Measurements from ENCODE around the gene EEA1. TPM values are rescaled to one million over a fixed set of nuclear protein-coding genes. Genes with fewer than 3 reads are reported as not detected.
A peak's percentile ranks its signal among the peaks of the same experiment; 100 is the strongest.

Gene EEA1
- total RNA-seq, 1 donor from 2014 or later: 45.3 TPM

DNA sequence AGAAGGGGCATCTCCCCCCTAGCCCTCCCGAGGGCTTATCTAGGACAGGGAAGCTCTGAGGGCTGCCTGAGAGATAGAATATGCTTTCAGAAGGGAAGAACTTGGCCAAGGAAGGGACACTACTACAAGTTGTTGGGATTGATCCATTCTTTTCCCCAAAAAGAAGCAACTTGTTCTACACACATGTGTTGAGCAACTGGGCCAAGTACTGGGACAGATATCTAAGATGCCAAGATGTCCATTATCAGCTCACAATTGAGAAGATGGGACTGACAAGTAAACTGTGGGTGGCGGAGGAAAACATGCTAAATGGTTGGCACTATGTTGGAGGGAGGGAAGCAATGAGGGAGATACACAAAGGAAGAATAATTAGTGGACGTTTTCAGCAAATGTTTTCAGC lies 195.4 kb downstream of the EEA1 start:
- DNase-seq (ENCODE audit: low spot score): no peak

DNA sequence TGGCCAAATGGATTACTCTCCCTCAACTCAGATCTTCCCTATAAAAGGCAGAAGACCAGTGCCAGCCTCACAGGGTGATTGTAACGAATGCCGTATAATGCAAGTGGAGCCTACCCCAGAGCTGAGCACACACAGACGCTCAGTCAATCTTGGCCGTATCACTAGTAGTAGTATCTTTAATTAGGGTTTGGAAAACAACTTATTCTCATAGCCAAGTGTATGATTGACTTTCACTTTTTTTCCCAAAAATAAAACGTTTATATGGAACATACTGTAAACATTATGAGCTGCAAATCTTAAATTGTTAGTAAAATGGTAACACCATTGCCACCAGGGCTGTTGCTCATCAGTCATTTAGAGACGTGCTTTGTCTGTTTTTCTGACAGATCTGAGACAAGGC lies 195.9 kb downstream of the EEA1 start:
- DNase-seq (ENCODE audit: low spot score) (no peak), ATAC-seq (no peak)
- intact Hi-C loops (cut with DNase I): no loop called here

More for the DNA sequence above, 195.4 kb downstream of the EEA1 start:
- ATAC-seq: no peak
- intact Hi-C loops (cut with DNase I): no loop called here

DNA sequence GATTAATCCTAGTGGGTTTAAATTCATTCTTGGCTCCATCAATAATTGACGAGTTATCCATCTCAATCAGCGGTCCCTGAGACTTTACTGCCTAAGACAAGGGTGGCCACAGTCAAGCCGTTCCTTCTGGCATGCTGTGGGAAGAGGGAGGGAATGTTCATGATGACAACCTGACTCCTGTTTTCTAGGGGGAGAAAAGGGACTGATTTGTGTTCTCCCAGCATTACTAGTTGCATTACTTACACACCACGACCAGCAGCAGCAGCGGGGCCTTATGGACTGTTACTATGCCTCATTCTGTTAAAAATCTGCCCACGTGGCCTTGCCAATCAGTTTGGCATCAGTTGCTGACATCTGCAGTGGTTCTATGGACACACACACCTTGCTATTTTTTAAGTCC lies 196.4 kb downstream of the EEA1 start:
- intact Hi-C loops (cut with DNase I): no loop called here
- DNase-seq (ENCODE audit: low spot score): no peak
- ATAC-seq: no peak

DNA sequence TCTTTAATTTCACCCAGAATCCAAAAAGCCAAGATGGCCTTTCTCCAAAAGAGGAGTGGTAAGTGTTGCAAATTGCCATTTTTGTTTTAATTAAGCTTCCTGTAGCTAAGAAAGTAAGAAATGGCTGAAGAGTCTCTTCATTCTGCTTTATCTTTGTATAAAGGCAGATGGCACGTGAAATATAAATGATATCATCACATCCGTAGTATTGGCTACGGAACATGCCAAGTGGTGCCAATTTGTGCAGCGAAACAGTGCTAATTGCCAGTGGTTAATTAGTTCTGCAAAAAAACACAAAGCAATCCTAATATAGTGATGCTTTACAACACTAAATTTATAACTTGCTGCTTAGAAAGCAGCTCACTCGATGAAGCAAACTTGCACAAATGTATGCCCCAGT lies 196.9 kb downstream of the EEA1 start:
- no peak for ATAC-seq
- DNase-seq (ENCODE audit: low spot score): no peak
- intact Hi-C loops (cut with DNase I): no loop called here

DNA sequence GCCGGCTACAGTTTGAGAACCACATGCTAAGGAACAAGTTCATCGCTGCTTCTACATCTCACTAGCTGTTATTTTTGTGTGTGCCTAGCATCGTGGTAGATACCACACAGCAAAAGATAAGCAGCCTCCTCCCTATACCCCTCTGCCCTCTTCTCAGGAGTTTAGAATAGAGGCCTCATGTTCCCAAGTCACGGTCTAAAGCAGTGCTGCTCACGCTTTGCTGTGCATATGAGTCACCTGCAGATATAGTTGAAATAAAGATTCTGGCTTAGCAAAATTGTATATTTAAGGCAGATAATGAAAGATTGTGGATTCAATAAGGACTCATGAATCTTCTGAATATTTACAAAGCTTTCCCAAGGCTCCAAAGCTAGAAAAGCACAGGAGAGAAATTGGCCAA lies 198.3 kb downstream of the EEA1 start:
- no peak for ATAC-seq
- intact Hi-C loops (cut with DNase I): no loop called here

DNA sequence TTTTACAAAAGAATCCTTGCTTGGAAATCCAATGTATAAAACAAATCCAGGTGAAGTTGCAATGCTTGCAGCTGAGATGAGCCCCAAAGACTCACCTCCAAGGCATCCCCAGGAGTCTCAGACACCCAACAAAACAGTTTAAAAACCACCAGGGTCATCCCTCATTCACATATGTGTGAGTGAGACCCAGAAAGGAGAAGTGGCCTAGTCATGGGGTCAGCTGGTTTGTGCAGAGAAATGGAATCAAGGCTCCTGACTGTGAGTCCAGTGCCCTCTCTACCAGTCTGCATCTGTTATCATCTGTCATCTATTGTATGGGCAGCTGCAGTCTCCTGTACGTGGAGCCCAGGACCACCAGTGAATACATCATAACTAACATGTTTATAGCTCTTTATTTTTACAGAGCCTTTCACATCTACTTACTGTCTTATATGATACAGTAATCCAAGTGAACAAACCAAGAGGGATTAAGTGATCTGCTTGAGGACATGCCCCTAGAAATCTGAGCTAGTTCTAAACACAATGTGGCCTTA lies 199.3 kb downstream of the EEA1 start:
- no peak for DNase-seq (ENCODE audit: low spot score)
- ATAC-seq: peak; percentile 24
- intact Hi-C loops (cut with DNase I): no loop called here

More for the DNA sequence above, 198.3 kb downstream of the EEA1 start:
- DNase-seq (ENCODE audit: low spot score): no peak

DNA sequence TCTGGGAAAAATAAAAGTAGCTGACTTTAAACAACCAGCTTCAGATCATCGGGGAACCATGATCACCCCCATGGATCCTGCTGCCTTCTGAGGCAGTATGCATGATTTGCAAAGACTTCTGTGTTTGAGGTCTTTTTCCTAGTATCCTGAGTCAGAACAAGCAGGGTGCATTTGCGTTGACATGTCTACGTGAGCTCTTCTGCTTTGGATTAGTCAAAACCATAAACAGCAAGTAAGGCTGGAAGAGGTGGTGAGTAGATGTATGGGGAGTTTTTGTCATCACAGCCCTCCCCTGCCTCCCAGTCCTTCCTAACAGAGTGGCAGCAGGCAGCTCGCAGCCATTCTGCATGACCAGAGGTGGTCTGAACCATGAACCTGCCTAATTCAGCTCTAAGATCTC lies 202.2 kb downstream of the EEA1 start:
- intact Hi-C loops (cut with DNase I): no loop called here
- DNase-seq (ENCODE audit: low spot score): no peak

DNA sequence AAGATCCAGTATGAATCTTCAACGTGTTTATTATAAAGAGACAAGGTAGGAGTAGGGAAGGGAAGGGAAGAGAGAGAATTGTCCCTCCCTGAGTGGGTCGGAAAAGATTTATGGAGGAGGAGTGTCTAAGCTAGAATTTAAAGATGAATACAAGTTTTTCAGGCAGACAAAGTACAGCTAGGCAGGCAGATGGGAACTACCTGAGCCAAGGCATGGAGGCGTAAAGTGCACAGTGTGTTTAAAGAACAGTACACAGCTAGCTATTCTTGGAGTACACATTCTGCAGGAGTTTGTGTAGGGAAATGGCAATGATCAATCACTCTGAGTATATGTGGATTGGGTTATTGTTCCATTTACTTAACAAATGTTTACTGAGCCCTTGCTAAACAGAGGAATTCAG lies 206.2 kb downstream of the EEA1 start:
- no peak for ATAC-seq
- no peak for DNase-seq (ENCODE audit: low spot score)
- intact Hi-C loops (cut with DNase I): no loop called here

More for the DNA sequence above, 202.2 kb downstream of the EEA1 start:
- ATAC-seq: no peak

DNA sequence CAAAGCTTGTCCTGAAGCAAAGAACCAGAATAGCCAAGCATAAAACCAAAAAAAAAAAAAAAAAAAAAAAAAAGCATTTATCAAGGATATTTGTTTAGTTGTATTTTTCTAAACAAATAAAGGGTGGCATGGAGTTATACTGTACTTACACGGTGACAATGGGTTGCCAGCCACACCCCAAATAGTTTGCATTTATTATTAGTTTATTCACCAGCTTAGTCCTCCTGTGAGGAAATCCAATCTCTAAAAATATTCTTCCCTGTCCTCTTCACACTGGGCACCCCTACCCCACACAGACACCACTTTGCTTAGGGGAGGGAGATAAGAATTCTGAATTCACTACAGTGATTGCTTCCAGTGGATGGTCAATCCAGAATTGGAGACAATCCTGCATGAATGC lies 207.4 kb downstream of the EEA1 start:
- intact Hi-C loops (cut with DNase I): no loop called here
- no peak for DNase-seq (ENCODE audit: low spot score)
- no peak for ATAC-seq

DNA sequence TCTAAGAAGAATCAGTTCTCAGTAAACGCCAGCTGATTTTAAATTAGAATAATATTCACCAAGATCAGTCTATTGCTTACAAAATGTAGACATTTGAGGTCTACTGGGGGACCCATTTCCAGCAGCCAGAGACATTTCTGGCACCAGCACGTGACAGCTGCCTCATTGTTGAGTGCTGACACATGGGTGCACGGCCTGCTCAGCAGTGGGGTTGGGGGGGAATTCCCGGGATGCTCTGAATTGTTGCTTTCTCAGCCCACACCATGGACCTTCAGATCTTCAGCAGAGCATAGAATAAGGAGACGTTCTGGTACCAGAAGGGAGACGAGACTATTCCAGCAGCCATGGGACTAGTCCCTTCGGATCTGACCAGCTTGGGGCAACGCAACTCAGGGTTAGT lies 208.0 kb downstream of the EEA1 start:
- intact Hi-C loops (cut with DNase I): no loop called here
- ATAC-seq (no peak), DNase-seq (ENCODE audit: low spot score) (no peak)

Other genes starting within 250 kb of the EEA1 start
- 5.3 TPM for gene PLEKHG7, start 226.3 kb downstream of the EEA1 start, total RNA-seq